ENCODE data around the gene MAK. TPM values are rescaled to one million over a fixed set of nuclear protein-coding genes. Genes with fewer than 3 reads are reported as not detected.

The MAK gene
- total RNA-seq, 4 donors from 2014 or later, result 0.33 to 0.34 TPM; not detected in 2

GRCh38 chr6:10861086-10861485, 22.7 kb upstream of the MAK start:
- TF ChIP-seq CTCF (IDR thresholded peaks at IDR 0.05; ENCODE audit: low read depth), result no peak

- no peak for TF ChIP-seq CTCF (IDR thresholded peaks at IDR 0.05; ENCODE audit: low read depth)
Measured at GRCh38 chr6:10857259-10857658, 18.9 kb upstream of the MAK start.

- TF ChIP-seq CTCF (IDR thresholded peaks at IDR 0.05; ENCODE audit: low read depth), result no peak
Measured at GRCh38 chr6:10854922-10855632, 16.7 kb upstream of the MAK start.

- no peak for TF ChIP-seq CTCF (IDR thresholded peaks at IDR 0.05; ENCODE audit: low read depth)
Measured at GRCh38 chr6:10852361-10852960, 14.1 kb upstream of the MAK start.

- TF ChIP-seq CTCF (IDR thresholded peaks at IDR 0.05; ENCODE audit: low read depth), result no peak
Measured at GRCh38 chr6:10850728-10851127, 12.4 kb upstream of the MAK start.

GRCh38 chr6:10849901-10850300, 11.6 kb upstream of the MAK start:
- TF ChIP-seq CTCF (IDR thresholded peaks at IDR 0.05; ENCODE audit: low read depth), result no peak

- no peak for TF ChIP-seq CTCF (IDR thresholded peaks at IDR 0.05; ENCODE audit: low read depth)
Measured at GRCh38 chr6:10847684-10848083, 9.3 kb upstream of the MAK start.
